Type B pancreatic cell (in vitro differentiated cells): ENCODE results near the gene EFHB. TPM values are rescaled to one million over a fixed set of nuclear protein-coding genes. Genes with fewer than 3 reads are reported as not detected.
"Not testable (repeated sequence)": the region's sequence is repeated elsewhere in the genome, so short reads cannot be mapped to it uniquely, and the experiment has no call there.

ENCODE experiments used
- DNase-seq: peaks from one replicate; pipeline ENCODE4 v3.0.0; 2021; ENCODE audit warnings: mixed read lengths; ENCODE audit not compliant: unreplicated experiment; ENCODE audit errors: extremely low spot score
- H3K27ac Mint-ChIP-seq: 2 replicates; pipeline ENCODE4 v1.8.0; 2021; ENCODE audit warnings: mild to moderate bottlenecking, mixed read lengths
- H3K27me3 Mint-ChIP-seq: 2 replicates; pipeline ENCODE4 v1.8.0; 2021; ENCODE audit warnings: mixed read lengths
- H3K36me3 Mint-ChIP-seq: 2 replicates; pipeline ENCODE4 v1.8.0; 2021; ENCODE audit warnings: mixed read lengths
- H3K4me1 Mint-ChIP-seq: one replicate; pipeline ENCODE4 v1.8.0; 2021; ENCODE audit warnings: mixed read lengths; ENCODE audit not compliant: unreplicated experiment
- H3K4me3 Mint-ChIP-seq: 2 replicates; pipeline ENCODE4 v1.8.0; 2021; ENCODE audit warnings: mild to moderate bottlenecking, mixed read lengths
- H3K9me3 Mint-ChIP-seq: 2 replicates; pipeline ENCODE4 v1.8.0; 2021; ENCODE audit warnings: mixed read lengths
- total RNA-seq: library from RNA; stranded (reverse); gene quantifications from 2 replicates; pipeline ENCODE4 v1.2.1, GENCODE V29; 2021; ENCODE audit warnings: low replicate concordance
- TF ChIP-seq, protein P1 (sequence below): fragments of 200-600 bp; sonication (generic); conservative IDR thresholded peaks from 2 replicates; pipeline ENCODE4 v1.5.0; 2021; ENCODE audit warnings: antibody characterized with exemption, mild to moderate bottlenecking

EFHB gene
- total RNA-seq, 1 donor from 2014 or later, result 1.8 TPM

DNA sequence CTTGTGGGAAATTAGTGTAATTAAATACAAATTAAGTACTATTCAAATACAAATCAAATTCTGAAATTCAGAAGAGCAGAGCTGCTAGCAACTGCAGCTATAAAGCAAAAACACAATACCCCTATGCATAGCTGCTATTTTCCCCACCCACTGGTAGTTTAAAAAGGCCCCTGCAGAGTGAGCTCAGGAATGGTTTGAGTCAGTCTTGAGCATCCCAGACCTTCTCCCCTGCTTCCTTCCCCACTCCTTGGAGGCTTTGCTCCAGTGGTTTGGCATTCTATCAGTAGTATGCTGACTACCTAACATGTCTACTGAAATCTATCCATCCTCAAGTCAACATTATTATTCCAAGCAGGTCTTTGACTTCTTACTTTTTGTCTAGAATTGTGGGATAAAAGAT is 53.0 kb downstream of the EFHB start:
- no peak overlapping the region for H3K27ac Mint-ChIP-seq
- TF ChIP-seq, protein P1, sequence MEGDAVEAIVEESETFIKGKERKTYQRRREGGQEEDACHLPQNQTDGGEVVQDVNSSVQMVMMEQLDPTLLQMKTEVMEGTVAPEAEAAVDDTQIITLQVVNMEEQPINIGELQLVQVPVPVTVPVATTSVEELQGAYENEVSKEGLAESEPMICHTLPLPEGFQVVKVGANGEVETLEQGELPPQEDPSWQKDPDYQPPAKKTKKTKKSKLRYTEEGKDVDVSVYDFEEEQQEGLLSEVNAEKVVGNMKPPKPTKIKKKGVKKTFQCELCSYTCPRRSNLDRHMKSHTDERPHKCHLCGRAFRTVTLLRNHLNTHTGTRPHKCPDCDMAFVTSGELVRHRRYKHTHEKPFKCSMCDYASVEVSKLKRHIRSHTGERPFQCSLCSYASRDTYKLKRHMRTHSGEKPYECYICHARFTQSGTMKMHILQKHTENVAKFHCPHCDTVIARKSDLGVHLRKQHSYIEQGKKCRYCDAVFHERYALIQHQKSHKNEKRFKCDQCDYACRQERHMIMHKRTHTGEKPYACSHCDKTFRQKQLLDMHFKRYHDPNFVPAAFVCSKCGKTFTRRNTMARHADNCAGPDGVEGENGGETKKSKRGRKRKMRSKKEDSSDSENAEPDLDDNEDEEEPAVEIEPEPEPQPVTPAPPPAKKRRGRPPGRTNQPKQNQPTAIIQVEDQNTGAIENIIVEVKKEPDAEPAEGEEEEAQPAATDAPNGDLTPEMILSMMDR, result no peak
- no peaks in the 10 kb centered on the region for H3K9me3 Mint-ChIP-seq
- H3K27me3 Mint-ChIP-seq, result no peaks in the 10 kb centered on the region
- H3K4me3 Mint-ChIP-seq, result no peak overlapping the region
- H3K4me1 Mint-ChIP-seq, result no peaks in the 10 kb centered on the region
- no peaks in the 10 kb centered on the region for H3K36me3 Mint-ChIP-seq
- no peak for DNase-seq

DNA sequence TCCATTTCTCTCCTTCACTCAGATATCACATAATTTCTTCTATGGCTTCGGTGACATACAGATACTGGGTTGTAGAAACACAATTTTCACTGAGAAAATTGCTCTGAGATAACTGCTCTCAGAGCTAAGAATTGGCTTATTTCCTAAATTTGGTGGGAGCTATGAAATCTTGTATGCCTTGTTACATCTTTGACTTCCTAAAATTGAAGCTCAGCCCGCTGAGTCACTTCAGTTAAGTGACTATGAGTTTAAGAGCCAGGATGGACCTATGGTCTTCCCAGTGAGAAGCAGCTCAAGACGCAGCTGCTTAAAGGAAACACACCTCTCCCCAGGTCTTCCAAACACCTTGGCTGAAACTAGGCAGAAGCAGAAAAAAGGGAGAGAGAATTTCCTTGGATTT is 56.4 kb downstream of the EFHB start:
- no peak overlapping the region for H3K4me3 Mint-ChIP-seq
- no peaks in the 10 kb centered on the region for H3K4me1 Mint-ChIP-seq
- no peaks in the 10 kb centered on the region for H3K27me3 Mint-ChIP-seq
- H3K9me3 Mint-ChIP-seq, result no peaks in the 10 kb centered on the region
- no peak for DNase-seq
- no peak overlapping the region for H3K27ac Mint-ChIP-seq
- H3K36me3 Mint-ChIP-seq, result no peaks in the 10 kb centered on the region
- TF ChIP-seq, protein P1, result no peak

DNA sequence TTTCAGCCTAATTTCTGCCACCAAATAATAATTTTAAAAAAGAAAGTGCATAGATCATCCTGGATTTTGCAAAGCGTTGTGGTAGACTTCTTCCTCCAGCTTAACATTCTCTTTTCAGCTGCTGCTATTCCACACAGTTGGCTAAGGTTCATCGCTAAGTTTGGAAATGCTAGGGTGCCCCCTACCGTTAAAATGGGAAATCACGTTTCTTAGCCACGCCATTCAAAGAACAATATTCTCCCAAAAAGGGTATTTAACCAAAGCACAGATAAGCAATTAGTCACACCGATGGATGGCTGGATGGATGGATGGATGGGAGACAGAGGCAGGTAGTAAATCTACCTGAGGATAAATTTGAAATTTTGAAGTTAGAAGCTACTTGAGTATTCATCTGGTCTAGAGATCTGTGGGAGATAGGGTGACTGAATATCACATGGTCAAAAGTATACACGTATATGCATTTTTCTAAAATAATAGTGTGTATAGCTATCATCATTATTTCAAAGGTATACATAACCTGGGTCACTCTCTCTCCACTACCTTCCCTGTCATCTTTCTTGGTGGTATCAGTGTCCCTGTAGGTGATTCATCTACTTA is 67.2 kb downstream of the EFHB start:
- DNase-seq, result no peak
- H3K27me3 Mint-ChIP-seq, result peaks cover 4% of the 10 kb centered on the region
- H3K27ac Mint-ChIP-seq, result no peak overlapping the region
- H3K36me3 Mint-ChIP-seq, result no peaks in the 10 kb centered on the region
- TF ChIP-seq, protein P1, result peak; percentile 89
- no peak overlapping the region for H3K4me3 Mint-ChIP-seq
- no peaks in the 10 kb centered on the region for H3K9me3 Mint-ChIP-seq
- H3K4me1 Mint-ChIP-seq, result no peaks in the 10 kb centered on the region

DNA sequence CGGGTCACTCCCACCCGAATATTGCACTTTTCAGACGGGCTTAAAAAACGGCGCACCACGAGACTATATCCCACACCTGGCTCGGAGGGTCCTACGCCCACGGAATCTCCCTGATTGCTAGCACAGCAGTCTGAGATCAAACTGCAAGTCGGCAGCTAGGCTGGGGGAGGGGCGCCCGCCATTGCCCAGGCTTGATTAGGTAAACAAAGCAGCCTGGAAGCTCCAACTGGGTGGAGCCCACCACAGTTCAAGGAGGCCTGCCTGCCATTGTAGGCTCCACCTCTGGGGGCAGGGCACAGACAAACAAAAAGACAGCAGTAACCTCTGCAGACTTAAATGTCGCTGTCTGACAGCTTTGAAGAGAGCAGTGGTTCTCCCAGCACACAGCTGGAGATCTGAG is 78.7 kb downstream of the EFHB start:
- DNase-seq, H3K36me3 Mint-ChIP-seq, H3K9me3 Mint-ChIP-seq, H3K27me3 Mint-ChIP-seq, H3K27ac Mint-ChIP-seq, H3K4me3 Mint-ChIP-seq, H3K4me1 Mint-ChIP-seq: not testable (repeated sequence)

DNA sequence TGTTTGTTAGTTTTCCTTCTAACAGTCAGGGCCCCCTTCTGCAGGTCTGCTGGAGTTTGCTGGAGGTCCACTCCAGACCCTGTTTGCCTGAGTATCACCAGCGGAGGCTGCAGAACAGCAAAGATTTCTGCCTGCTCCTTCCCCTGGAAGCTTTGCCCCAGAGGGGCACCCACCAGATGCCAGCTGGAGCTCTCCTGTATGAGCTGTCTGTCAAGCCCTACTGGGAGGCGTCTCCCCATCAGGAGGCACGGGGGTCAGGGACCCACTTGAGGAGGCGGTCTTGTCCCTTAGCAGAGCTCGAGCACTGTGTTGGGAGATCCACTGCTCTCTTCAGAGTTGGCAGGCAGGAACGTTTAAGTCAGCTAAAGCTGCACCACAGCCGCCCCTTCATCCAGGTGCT is 87.4 kb downstream of the EFHB start:
- H3K36me3 Mint-ChIP-seq, H3K27me3 Mint-ChIP-seq, H3K27ac Mint-ChIP-seq, DNase-seq, H3K4me3 Mint-ChIP-seq, H3K9me3 Mint-ChIP-seq, H3K4me1 Mint-ChIP-seq: not testable (repeated sequence)

Other genes with a start within 250 kb of the EFHB start
- 55.0 and 70.5 TPM in 2 replicates for gene RAB5A, start 12.9 kb upstream of the EFHB start, total RNA-seq
- not detected in 2 replicates for gene PP2D1, start 78.0 kb upstream of the EFHB start, total RNA-seq
- 13.2 and 15.4 TPM in 2 replicates for gene KAT2B, start 106.2 kb upstream of the EFHB start, total RNA-seq